T-helper 22 cell (primary cell): ENCODE data around the gene WNT3A.
"Not testable (repeated sequence)": the region's sequence is repeated elsewhere in the genome, so short reads cannot be mapped to it uniquely, and the experiment has no call there.

ENCODE experiments used
- DNase-seq: peaks from one replicate; pipeline ENCODE4 v3.0.0-alpha.2; 2020; ENCODE audit warnings: low read depth

WNT3A gene

GRCh38 chr1:228006786-228007048, at the start of gene WNT3A:
TSS of gene WNT3A (plus strand) at chr1:228006998. CDS start at chr1:228007129, 131 bp downstream.
- DNase-seq: no peak

GRCh38 chr1:227958617-227959324, 48.0 kb upstream of the WNT3A start:
- DNase-seq: no peak

- no peak for DNase-seq
These were observed 47.4 kb upstream of the WNT3A start for GRCh38 chr1:227959325-227959860.

- no peak for DNase-seq
These were observed 44.9 kb upstream of the WNT3A start for GRCh38 chr1:227961651-227962466.

GRCh38 chr1:227966733-227967132, 40.1 kb upstream of the WNT3A start:
- not testable (repeated sequence) for DNase-seq

- DNase-seq: not testable (repeated sequence)
These were observed 39.0 kb upstream of the WNT3A start for GRCh38 chr1:227967815-227968214.

GRCh38 chr1:227970076-227970995, 36.5 kb upstream of the WNT3A start:
- DNase-seq: not testable (repeated sequence)

GRCh38 chr1:227971216-227971615, 35.6 kb upstream of the WNT3A start:
- not testable (repeated sequence) for DNase-seq

GRCh38 chr1:227971643-227972282, 35.0 kb upstream of the WNT3A start:
- DNase-seq: not testable (repeated sequence)

GRCh38 chr1:227972283-227972679, 34.5 kb upstream of the WNT3A start:
- DNase-seq: not testable (repeated sequence)

- DNase-seq: not testable (repeated sequence)
These were observed 33.9 kb upstream of the WNT3A start for GRCh38 chr1:227972843-227973374.

GRCh38 chr1:227973724-227974288, 33.0 kb upstream of the WNT3A start:
- DNase-seq: not testable (repeated sequence)

GRCh38 chr1:227975583-227976283, 31.1 kb upstream of the WNT3A start:
- DNase-seq: not testable (repeated sequence)

- no peak for DNase-seq
These were observed 19.6 kb upstream of the WNT3A start for GRCh38 chr1:227987181-227987580.

GRCh38 chr1:227994632-227995300, 12.0 kb upstream of the WNT3A start:
- DNase-seq: no peak

- DNase-seq: no peak
These were observed 10.4 kb upstream of the WNT3A start for GRCh38 chr1:227996187-227996950.

GRCh38 chr1:227998374-227999055, 8.3 kb upstream of the WNT3A start:
- DNase-seq: no peak
